ENCODE results near the gene TMF1.

The TMF1 gene

DNA sequence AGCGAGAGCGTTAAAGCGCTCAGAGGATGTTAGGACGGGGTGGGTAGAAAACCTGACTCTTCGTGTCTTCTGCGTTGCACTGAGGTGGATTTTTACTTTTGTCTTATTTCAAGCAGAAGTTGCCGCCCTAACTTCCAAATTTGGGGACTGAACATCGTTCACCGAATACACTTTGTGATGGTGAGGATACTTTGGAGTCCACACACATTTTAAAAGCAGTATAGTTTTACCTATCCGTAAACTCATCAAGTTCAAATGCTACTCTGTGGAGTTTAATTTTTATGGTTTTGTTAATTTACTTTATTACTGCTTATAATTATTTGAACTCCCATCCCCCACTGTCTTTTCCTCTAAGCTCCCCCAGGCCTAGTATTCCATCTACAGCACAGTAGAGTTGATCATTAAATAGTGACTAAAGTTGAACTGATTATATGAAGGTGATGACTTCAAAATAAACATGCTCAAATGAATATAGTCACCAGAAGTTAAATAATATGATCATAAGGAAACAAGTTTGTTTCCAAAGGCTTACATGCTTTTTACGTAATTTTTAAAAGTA is 38.0 kb downstream of the TMF1 start:
- H3K4me3 ChIP-seq (replicated peaks in 1 of 2; ENCODE audit: low read depth in 2 of 2, low read length in 2 of 2): peak overlapping the region; percentile 73
- no peak for TF ChIP-seq CTCF (IDR thresholded peaks at IDR 0.05; ENCODE audit: low read depth, low read length)
- DNase-seq (ENCODE audit: low read depth in 2 of 2): peak in 1 of 2 donors; percentile 21

DNA sequence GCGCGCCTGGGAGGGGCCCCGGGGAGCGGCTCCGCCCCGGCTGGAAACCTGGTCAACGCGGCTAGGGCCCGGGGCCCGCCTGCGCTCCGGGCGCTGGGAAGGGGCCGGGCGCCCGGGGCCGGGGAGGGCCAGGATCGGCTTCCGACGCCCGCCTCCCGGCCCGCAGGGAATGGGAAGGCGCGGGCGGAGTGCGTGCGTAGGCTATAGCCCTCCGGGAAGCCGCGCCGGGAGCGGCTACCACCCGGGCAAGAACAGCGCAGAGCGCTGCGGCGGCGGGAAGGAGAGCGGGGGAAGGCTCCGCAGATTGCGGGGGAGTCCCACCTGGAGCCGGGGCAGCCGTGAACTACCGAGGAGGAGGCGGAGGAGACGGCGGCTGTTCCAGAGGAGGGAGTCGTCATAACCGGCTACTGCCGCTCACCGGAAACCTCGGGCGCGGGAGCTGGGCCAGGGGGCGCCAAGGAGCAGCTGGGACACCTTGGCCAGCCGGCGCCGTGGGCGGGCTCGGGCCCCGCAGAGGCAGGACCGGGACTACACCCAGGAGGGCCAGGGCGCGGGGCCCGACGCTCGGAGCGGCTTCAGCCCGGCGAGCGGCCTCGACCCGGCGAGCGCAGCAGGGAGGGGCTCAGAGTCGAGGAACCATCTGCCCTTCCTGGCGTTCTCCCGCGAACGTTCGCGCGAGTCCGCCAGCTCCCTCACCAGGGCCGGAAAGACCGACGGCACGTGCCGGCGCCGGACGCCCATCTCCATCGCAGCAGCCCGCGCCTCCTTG is 38.7 kb downstream of the TMF1 start, which contains the start of gene EOGT:
Gene EOGT (minus strand): TSS at position 432 of the 769 bp plus-strand sequence. CDS start 3,838 bp downstream, outside the sequence.
- H3K4me3 ChIP-seq (replicated peaks in 1 of 2; ENCODE audit: low read depth in 2 of 2, low read length in 2 of 2): peak within 1 kb of the TSS; percentile 73
- peak; percentile 45 for TF ChIP-seq CTCF (IDR thresholded peaks at IDR 0.05; ENCODE audit: low read depth, low read length)
- DNase-seq (ENCODE audit: low read depth in 2 of 2): peak; percentile 87 to 92

DNA sequence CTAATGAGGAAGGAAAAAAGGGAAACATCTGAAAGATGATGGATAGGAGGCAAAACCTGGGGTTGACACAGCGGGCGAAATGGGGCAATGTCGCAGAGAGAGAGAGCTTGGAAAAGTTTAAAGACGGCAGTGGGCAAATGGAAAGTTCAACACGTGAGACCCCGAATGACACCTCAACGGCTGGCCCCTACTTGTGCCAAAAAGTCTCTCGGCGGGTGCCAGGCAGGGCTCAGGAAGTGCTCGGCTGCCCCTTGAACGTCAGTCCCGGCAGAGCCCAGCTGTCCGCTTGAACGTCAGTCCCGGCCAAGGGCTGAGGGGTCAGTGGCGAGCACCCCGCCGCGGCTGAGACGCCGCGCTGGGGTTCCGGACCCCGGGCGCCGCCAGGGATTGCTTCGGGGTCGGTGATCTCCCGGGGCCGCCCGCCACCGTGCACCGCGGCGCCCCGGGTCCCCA is 39.3 kb downstream of the TMF1 start:
- peak; percentile 52 to 78 for DNase-seq (ENCODE audit: low read depth in 2 of 2)
- H3K4me3 ChIP-seq (replicated peaks in 1 of 2; ENCODE audit: low read depth in 2 of 2, low read length in 2 of 2): peak overlapping the region; percentile 53 to 73
- TF ChIP-seq CTCF (IDR thresholded peaks at IDR 0.05; ENCODE audit: low read depth, low read length): peak; percentile 23

- DNase-seq (ENCODE audit: low read depth in 2 of 2): peak; percentile 25 to 39
- TF ChIP-seq CTCF (IDR thresholded peaks at IDR 0.05; ENCODE audit: low read depth, low read length): no peak
- peak overlapping the region; percentile 53 to 73 for H3K4me3 ChIP-seq (replicated peaks in 1 of 2; ENCODE audit: low read depth in 2 of 2, low read length in 2 of 2)
These were observed 39.9 kb downstream of the TMF1 start for GRCh38 chr3:69012100-69012799.

GRCh38 chr3:69011096-69011730 is 40.9 kb downstream of the TMF1 start:
- DNase-seq (ENCODE audit: low read depth in 2 of 2): peak in 1 of 2 donors; percentile 42
- TF ChIP-seq CTCF (IDR thresholded peaks at IDR 0.05; ENCODE audit: low read depth, low read length): no peak
- no peak overlapping the region for H3K4me3 ChIP-seq (replicated peaks in 1 of 2; ENCODE audit: low read depth in 2 of 2, low read length in 2 of 2)

DNA sequence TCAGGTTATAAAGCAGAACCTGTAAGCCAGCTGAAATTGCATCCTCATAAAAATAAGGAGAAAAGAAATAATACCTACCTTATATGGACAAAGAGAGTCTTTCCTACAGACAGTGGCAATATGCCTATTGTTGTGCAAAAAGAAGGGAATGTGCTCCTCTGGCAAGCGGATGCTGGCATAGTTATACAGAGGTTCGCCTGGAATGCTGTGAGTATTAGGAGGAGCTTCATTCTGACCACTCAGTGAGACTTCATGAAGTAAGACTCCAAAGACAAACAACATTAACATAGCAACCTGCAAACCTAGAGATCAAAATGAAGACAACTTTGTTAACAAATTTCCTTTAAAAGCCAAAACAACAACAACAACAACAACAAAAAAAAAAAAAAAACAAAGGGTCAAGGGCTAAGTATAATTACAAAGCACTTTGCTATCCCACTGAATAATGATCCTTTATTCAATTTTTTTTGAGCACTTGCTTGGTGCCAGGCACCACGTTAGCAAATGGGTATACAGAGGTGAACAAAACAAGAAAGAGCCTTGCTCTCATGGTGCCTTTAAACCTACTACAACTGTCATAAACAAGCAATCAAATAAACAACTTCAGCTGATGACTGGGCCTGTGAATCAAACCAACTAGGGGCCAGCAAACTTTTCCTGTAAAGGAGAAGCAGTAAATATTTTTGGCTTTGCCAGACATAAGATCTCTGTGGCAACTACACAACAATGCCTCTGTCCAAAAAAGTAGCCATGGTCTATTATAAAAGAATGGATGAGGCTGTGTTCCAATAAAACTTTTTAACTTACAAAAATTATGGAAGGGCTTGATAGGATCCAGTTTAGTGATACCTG is 42.3 kb downstream of the TMF1 start:
- TF ChIP-seq CTCF (IDR thresholded peaks at IDR 0.05; ENCODE audit: low read depth, low read length): no peak
- H3K4me3 ChIP-seq (replicated peaks in 1 of 2; ENCODE audit: low read depth in 2 of 2, low read length in 2 of 2): no peak overlapping the region
- DNase-seq (ENCODE audit: low read depth in 2 of 2): peak; percentile 87 to 95

Measured in cardiac fibroblast (primary cell).